Measurements from ENCODE around the gene FYCO1. TPM values are rescaled to one million over a fixed set of nuclear protein-coding genes. Genes with fewer than 3 reads are reported as not detected.

Gene FYCO1
- total RNA-seq, 1 experiment from 2014 or later = 9.7 TPM

DNA sequence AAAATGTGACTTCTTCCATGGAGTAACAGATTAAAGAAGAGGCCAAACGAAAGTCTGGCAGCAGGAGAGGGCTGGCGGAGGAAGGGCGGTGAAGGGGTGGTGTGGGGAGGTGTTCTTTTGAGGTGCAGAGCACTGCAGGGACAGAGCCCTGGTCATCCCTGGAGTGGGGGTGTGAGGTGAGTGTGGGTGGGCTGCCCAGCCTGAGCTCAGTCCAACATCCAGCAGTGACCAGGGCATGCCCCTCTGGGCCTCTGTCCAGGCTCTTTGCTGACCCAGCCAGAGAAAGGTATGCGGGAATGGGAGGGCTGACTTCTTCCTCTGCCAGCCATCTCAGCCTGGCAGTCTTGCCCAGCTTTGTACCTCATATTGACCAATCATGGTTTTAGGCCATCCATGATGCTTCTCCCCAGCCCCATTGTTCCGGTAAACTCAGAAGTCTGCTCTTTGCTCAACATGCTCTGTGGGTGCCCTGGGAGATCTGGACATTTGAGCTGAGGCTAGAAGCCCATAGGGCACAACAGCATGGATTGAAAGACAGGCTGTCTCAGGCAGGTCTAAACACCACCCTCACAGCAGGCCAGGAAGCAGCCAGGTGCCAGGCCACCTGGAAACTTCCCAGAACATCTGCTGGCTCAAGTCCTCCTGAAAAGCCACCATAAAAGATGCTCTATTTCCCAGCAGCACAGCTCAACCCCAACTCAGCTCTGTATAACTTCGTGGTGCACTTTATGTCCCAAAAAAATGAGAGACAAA, 78.3 kb downstream of the FYCO1 start:
- no peak for DNase-seq (ENCODE audit: low spot score)

GRCh38 chr3:45915518-45916231, 79.9 kb downstream of the FYCO1 start:
- DNase-seq (ENCODE audit: low spot score) = peak; percentile 1

DNA sequence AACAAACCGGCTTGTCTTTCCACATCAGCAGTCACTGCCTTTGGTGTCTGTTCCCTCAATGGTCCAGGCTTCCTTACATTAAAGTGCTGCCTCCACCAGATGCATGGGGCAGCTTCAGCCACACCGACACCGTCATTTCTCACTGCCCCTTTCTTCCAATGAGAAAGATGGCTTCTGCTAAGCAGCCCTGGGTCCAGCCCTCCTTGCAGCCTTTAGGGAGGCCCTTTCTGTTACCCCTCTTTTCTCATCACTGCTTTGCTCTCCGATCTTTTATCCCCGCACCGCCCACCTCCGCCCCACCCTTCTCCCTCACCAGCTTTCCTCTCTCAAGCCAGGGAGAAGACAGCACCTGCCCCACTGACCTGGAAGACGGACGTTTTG, 80.6 kb downstream of the FYCO1 start:
- no peak for DNase-seq (ENCODE audit: low spot score)

DNA sequence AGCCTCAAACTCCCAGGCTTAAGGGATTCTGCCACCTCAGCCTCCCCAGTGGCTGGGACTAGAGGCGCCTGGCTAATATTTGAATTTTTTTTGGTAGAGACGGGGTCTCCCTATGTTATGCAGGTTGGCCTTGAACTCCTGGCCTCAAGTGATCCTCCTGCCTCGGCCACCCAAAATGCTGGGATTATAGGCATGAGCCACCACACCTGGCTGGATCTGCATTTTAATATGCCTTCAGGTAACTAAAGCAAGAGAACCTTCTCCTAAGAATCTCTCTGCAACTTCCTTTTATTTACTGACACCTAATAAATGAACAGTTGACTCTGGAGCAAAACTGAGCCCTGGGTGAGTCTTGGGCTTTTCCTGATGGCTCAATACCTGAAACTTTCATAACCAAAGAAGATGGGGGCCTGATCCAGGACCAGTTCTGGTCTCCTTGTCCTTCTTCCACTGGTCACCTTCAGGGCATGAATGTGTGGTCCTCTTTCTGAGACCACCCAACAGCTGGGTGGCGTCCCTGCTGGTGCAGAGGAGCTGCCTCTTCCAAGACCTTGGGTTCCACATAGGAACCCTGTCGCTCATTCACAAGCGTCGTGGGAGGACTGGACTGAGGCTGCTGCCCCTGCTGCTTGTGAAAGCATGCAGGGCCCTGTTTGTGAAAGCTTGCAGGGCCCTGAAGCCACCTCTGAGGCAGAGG, 81.1 kb downstream of the FYCO1 start:
- no peak for DNase-seq (ENCODE audit: low spot score)

GRCh38 chr3:45912435-45912834, 83.2 kb downstream of the FYCO1 start:
- DNase-seq (ENCODE audit: low spot score) = no peak

DNA sequence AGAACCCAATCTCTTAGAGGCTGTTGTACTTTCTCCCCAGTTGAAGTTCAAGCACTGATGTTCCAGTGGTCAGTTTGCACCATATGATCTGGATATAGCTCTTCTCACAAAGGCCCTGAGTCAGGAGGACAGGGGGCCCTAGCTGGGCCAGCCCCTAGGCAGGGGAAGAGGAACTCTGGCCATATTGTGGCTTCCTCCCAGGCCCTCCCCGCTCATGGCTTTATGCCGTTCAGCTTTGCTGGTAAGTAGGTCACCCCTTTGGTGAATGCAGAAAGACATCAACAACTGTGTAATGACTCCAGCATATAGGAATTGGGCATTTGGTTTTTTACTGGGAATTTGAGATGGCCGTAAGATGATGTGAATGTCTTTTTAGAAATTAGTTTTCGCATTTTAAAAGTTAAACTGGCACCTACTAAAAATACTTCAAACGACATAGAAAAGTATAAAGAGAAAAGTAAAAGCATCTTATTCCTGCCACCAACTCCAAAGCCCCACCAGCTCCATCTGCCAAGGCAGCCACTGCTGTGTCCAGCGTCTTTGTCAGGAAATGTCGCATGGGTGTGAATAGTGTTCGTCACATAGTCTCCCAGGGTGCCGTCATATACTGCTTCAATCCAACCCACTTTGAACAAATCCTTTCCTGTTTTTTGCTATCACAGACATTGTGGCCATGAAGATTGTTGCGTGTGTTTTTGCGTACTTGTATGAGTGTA, 84.0 kb downstream of the FYCO1 start:
- DNase-seq (ENCODE audit: low spot score) = no peak

GRCh38 chr3:45910892-45911291, 84.7 kb downstream of the FYCO1 start:
- DNase-seq (ENCODE audit: low spot score) = no peak

DNA sequence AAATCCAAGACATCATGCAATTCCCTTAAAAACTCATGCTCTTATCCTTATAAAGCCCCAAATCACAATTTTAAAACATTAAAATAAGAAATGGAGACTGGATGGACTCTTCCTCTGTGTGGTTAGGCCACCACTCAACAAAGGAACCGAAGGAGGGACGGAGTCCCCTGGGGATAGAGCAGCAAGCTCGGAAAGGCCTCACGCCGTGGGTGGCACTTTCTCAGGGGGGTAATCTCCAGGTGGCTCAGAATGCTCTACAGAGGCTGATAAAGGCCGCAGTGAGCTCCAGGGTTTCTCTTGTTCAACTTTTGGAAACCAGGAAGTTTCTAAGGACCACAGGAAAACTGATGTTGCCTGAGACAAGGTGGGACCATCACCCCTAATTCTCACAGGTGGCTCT, 86.1 kb downstream of the FYCO1 start:
- DNase-seq (ENCODE audit: low spot score) = no peak

DNA sequence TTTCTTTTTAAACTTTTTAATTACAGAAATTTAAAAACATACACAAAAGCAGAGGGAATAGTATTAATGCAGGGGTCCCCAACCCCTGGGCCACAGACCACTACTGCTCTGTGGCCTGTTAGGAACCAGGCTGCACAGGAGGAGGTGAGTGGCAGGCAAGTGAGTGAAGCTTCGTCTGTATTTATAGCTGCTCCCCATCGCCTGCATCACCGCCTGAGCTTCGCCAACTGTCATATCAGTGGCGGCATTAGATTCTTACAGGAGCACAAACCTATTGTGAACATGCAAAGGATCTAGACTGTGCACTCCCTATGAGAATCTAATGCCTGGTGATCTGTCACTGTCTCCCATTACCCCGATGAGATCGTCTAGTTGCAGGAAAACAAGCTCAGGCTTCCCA, 86.9 kb downstream of the FYCO1 start:
- DNase-seq (ENCODE audit: low spot score) = no peak

GRCh38 chr3:45907769-45908705, 87.6 kb downstream of the FYCO1 start:
- DNase-seq (ENCODE audit: low spot score) = no peak

DNA sequence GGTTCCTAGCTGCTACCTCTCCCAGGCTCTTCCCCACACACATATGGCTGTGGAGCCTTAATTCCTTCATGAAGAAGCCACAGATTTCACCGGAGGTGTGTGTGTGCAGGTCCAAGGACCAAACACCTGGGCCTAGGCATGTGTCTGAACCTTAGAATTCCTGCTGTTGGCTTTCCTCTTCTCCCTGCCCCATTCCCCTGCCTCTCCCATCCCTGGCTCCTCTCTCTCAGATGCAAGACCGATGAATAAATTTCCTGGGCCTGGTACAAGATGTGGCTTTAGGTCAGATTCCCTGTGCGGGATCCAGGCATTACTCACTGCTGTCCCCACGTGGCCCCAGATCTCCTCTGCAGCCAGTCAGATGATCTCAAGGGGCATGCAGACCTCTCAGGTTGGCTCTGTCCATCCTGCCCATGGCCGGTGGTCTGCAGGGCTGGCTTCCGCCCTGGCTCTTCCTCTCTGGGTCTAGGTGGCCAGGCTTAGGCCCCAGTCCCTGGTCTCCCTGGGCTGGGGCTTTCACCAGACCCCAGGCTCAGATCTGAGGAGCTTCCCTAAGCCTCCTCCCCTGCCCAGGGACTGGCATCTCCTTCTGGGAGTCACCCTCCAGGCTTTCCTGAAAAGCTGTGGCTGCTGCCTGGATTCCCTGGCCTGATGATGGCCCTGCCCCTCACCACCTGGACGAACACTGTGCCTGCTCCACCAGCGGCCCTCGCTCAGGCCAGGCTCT, 88.8 kb downstream of the FYCO1 start:
- DNase-seq (ENCODE audit: low spot score) = peak; percentile 23

DNA sequence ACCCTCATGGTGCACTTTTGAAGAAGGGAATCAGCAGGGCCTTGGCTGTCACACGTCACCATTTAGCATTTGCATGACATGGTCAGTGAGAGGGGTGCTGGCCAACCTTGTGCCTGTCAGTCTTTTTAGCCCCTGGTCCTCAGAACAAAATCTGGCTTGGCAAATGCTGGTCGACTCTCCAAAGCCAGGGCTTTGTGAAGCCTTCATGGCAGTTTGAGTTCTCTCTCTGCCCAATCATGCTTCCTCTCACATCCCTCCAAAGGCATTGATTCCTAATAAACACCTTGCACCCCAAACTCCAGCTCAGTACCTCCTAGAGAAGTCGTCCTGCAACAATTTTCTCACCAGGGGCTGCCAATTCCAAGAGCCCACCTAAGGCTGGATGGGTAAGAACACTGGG, 89.9 kb downstream of the FYCO1 start:
- DNase-seq (ENCODE audit: low spot score) = no peak

DNA sequence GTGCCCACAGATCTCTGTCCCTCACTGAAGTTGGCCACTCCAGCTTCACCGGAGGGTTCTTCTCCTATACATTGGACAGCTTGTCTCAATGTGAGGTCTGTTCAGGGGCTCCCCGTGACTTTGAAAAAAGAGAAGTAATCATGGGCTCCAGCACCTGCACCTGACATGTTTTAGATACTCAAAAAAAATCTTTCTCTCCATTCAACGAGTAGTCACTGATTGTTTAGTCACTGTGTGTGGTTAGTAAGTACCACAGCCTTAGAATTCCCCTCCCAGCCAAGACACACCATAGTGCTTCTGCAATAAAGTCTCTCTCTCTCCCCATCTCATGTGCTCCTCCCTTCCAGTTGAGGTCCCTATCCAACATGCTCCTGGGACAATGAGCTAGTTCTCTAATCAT, 90.7 kb downstream of the FYCO1 start:
- no peak for DNase-seq (ENCODE audit: low spot score)

DNA sequence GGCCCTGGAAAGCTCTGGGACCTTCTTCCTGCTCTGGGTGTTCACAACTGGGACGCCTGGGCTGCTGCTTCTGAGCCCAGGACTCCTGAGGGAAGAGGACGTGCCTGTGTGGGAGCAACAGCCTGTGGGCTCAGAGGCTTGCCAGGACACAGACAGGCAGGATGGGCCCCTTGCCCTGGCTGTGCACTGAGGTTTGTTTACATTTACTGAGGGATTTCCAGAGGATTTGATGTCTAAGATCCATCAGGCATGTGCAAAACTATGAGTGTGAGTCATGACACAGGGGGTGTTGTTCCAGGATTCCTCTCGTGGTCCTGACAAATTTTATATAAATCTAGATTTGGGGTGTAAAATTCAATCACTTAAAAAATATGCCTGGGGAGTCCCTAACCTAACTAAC, 98.7 kb downstream of the FYCO1 start:
- DNase-seq (ENCODE audit: low spot score) = no peak

DNA sequence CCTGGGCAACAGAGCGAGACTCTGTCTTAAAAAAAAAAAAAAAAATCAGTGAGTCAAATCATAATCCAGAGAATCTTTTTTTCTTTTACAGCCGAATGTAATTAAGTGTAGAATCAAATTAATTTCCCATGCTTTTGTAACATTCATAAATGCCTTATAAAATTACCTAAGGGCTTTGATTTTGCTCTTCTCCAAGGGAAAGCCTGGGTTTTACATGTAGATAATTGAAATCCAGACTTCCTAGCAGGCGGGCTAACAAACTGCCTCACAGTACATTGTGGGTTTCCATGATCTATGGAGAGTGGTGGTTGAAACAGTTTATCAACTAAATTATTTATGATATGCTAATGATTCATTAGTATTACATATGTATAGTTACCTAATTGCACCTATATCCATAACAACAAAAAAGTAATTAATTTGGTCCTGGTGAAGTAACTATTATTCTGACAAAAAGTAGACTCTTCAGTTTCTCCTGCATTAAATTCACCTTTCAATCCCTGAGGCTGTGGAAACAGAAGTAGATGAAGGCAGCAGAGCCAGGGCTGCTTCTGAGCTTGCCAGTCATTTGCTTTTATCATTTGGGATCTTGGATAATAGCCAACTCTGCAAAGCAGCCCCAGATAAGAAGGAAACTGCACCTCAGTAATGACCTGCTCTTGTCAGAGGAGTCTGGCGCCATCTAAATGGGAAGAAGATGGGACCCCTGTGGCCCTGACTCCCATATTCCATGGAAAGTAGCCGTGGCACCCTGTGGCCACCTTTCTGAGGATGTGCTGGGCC, 99.7 kb downstream of the FYCO1 start:
- DNase-seq (ENCODE audit: low spot score) = no peak

DNA sequence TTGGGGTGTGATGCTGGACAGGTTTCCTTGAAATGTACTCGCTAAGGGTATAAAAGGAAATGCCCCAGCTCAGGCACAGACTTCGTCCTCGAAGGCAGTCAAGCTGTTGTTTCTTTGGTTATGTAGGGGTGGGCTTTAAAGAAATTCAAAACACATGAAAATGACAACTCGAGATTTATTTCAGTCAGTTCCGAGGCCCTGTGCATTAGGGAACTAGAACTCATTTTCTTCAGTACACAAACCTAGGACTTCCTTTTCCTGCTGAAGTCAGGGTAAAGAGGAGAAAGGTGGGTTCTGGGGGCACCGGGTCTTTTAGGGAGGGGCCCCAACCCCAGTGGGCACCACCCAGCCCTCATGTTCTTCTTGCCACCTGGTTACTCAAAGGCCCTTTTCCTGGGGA, 101.6 kb downstream of the FYCO1 start:
- DNase-seq (ENCODE audit: low spot score) = no peak

DNA sequence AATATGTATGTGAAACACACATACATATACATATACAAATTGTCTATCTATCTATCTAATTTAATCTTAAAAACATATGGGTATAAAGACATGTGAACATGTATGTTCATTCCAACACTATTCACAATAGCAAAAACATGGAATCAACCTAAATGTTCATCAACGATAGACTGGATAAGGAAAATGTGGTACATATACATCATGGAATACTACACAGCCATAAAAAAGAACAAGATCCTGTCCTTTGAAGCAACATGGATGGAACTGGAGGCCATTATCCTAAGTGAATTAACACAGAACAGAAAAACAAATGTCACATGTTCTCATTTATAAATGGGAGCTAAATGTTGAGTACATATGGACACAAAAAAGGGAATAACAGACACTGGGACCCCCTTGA, 103.5 kb downstream of the FYCO1 start:
- DNase-seq (ENCODE audit: low spot score) = no peak

DNA sequence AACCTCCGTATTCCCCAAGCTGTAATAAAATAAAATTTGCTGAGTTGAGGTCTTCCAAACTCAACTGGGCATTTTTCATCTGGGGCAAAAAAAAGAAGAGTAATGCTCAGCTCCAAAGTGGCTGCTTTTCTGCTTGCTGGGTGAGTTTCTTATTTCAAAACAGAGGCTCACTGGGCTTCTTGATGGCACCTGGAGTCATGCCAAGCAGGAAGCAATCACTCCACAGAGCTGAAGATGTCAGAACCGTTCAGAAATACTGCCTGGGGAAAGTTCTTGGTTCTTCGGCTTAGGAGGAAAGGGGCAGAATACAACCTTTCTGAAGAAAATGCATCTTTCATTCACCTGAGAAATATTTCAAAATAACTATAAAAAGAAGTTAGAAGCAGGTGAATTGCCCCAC, 105.2 kb downstream of the FYCO1 start:
- peak; percentile 49 for DNase-seq (ENCODE audit: low spot score)

- no peak for DNase-seq (ENCODE audit: low spot score)
Observed at GRCh38 chr3:45889337-45889736, 106.3 kb downstream of the FYCO1 start.
